Osteocyte (in vitro differentiated cells): ENCODE measurements around the gene GGACT. TPM values are rescaled to one million over a fixed set of nuclear protein-coding genes. Genes with fewer than 3 reads are reported as not detected.

Experiments used
- DNase-seq: peaks from one replicate; pipeline ENCODE4 v3.0.0; 2021; ENCODE audit warnings: mixed read lengths; ENCODE audit not compliant: unreplicated experiment; ENCODE audit errors: extremely low spot score
- H3K27ac Mint-ChIP-seq: one replicate; pipeline ENCODE4 v1.8.0; 2021; ENCODE audit warnings: mild to moderate bottlenecking, mixed read lengths; ENCODE audit not compliant: unreplicated experiment
- H3K27me3 Mint-ChIP-seq: one replicate; pipeline ENCODE4 v1.8.0; 2021; ENCODE audit warnings: mixed read lengths; ENCODE audit not compliant: unreplicated experiment
- H3K36me3 Mint-ChIP-seq: one replicate; pipeline ENCODE4 v1.8.0; 2021; ENCODE audit warnings: mixed read lengths; ENCODE audit not compliant: unreplicated experiment
- H3K4me1 Mint-ChIP-seq: one replicate; pipeline ENCODE4 v1.8.0; 2021; ENCODE audit warnings: mixed read lengths; ENCODE audit not compliant: unreplicated experiment
- H3K4me3 Mint-ChIP-seq: one replicate; pipeline ENCODE4 v1.8.0; 2021; ENCODE audit warnings: mild to moderate bottlenecking, moderate library complexity, mixed read lengths; ENCODE audit not compliant: unreplicated experiment
- H3K9me3 Mint-ChIP-seq: one replicate; pipeline ENCODE4 v1.8.0; 2021; ENCODE audit warnings: mixed read lengths; ENCODE audit not compliant: unreplicated experiment
- total RNA-seq: library from RNA; stranded (reverse); gene quantifications from 2 replicates; pipeline ENCODE4 v1.2.1, GENCODE V29; 2021
- TF ChIP-seq, protein P1 (sequence below): fragments of 200-600 bp; sonication (generic); IDR thresholded peaks from 2 replicates; pipeline ENCODE4 v1.5.0; 2021; ENCODE audit warnings: antibody characterized with exemption, mild to moderate bottlenecking, moderate library complexity

Gene GGACT
- total RNA-seq, 1 donor from 2014 or later, result 7.1 TPM

DNA sequence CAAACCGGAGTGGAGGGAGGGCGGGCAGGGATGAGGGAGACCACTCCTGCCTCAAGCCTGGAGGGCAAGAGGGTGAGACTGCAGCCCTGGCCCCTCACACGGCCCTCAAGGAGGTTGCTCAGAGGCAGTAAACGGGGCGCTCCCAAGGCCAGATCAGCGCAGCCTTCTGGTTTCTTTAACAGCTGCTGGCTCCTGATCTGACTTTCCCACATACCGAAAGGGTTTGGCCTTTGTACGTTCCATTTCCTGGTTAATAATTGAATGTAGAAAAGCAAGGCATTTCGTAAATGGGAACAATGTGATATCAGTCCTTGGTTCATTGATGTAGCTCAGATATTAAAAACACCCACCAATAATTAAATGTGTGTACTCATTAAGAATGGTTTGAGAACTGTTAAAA is 71.5 kb downstream of the GGACT start:
- DNase-seq, result no peak
- Mint-ChIP-seq H3K27me3 (no peaks in the 10 kb centered on the region), H3K4me1 (peaks cover 48% of the 10 kb centered on the region), H3K36me3 (peaks cover 3% of the 10 kb centered on the region), H3K27ac (no peak overlapping the region), H3K4me3 (no peak overlapping the region), H3K9me3 (no peaks in the 10 kb centered on the region)
- TF ChIP-seq, protein P1, sequence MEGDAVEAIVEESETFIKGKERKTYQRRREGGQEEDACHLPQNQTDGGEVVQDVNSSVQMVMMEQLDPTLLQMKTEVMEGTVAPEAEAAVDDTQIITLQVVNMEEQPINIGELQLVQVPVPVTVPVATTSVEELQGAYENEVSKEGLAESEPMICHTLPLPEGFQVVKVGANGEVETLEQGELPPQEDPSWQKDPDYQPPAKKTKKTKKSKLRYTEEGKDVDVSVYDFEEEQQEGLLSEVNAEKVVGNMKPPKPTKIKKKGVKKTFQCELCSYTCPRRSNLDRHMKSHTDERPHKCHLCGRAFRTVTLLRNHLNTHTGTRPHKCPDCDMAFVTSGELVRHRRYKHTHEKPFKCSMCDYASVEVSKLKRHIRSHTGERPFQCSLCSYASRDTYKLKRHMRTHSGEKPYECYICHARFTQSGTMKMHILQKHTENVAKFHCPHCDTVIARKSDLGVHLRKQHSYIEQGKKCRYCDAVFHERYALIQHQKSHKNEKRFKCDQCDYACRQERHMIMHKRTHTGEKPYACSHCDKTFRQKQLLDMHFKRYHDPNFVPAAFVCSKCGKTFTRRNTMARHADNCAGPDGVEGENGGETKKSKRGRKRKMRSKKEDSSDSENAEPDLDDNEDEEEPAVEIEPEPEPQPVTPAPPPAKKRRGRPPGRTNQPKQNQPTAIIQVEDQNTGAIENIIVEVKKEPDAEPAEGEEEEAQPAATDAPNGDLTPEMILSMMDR, result no peak

DNA sequence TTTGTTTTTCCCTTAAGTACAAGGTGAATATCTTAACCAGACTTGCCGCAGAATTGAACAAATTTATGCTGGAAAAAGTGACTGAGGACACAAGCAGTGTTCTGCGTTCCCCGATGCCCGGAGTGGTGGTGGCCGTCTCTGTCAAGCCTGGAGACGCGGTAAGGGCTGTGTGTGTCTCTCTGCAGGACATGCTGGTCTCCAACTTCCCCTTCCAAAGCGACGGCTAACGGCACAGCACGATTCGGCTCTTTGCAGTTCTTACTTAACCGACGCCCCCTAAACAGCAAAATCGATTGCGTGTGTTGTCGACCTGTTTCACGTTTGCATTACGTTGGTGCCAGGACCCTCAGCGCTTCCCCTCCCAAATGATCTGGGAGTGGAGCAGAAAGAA is 73.2 kb downstream of the GGACT start:
- peak; percentile 59 for DNase-seq
- no peaks in the 10 kb centered on the region for H3K27me3 Mint-ChIP-seq
- H3K27ac Mint-ChIP-seq, result no peak overlapping the region
- H3K4me3 Mint-ChIP-seq, result no peak overlapping the region
- H3K9me3 Mint-ChIP-seq, result no peaks in the 10 kb centered on the region
- H3K36me3 Mint-ChIP-seq, result peaks cover 3% of the 10 kb centered on the region
- TF ChIP-seq, protein P1, result no peak
- peaks cover 49% of the 10 kb centered on the region for H3K4me1 Mint-ChIP-seq

DNA sequence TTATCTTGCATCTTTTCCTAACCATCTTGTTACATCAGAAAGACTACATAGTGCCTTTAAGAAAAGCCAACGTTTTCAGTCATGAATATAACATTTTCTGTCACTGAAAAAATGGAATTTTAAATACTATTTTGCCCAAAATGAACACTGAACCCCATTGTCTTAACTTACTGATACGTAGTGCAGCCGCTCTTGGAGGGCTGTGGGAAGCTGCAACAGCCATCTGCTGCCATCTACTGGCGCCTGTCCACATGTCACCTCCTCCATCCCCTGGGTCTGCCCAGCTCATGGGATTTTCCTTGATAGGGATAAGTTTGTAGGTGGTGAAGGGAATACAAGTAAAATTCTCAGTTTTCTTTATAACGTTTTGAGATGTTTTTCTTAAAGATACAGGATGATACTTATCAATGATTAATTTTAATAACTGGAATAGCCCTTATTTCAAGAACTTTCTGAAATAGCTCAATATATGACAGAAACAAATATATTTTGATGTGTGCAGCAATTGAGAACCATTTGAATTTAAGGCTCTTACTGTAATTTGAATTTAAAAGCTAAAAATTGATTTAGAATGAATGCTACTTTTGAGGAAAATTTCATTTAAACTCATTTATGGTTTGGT is 73.7 kb downstream of the GGACT start:
- Mint-ChIP-seq H3K4me1 (peaks cover 49% of the 10 kb centered on the region), H3K27me3 (no peaks in the 10 kb centered on the region), H3K4me3 (peak overlapping the region; percentile 20), H3K36me3 (peaks cover 3% of the 10 kb centered on the region), H3K27ac (peak overlapping the region; percentile 75), H3K9me3 (no peaks in the 10 kb centered on the region)
- DNase-seq, result peak; percentile 91
- TF ChIP-seq, protein P1, result peak; percentile 99

DNA sequence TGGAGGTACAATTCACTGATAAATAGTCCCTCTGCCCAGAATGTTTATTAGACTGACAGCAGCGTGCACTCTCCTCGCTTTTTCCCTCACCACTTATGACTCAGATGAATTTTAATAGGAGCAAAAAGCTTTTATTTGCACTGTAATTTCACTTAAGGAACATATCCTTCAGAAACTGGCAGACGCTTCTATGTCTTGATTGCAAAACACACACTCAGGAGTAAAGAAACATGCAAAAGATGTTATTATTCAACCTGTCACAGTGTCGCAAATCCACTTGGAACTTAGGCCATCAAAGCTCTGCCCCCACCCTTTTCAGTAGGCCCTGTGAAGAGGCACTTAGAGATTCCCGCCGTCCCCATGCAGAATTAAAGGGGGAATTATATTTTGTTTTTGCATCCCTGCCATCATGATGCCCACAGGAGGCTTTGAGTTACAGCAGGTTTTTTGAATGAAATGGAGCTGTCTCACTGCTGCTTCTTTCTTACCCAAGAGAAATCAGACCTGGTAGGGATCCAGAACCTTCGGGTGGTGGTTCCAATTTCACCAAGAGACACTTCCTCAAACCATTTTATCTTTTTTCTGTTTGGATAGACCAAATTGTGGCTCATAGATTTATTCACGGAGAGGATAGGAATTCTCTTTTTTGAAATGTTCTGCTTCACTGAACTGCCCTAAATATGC is 74.5 kb downstream of the GGACT start:
- H3K4me3 Mint-ChIP-seq, result peak overlapping the region; percentile 22
- no peak for DNase-seq
- H3K36me3 Mint-ChIP-seq, result peaks cover 3% of the 10 kb centered on the region
- peaks cover 56% of the 10 kb centered on the region for H3K4me1 Mint-ChIP-seq
- TF ChIP-seq, protein P1, result no peak
- H3K9me3 Mint-ChIP-seq, result no peaks in the 10 kb centered on the region
- no peaks in the 10 kb centered on the region for H3K27me3 Mint-ChIP-seq
- H3K27ac Mint-ChIP-seq, result peak overlapping the region; percentile 75

DNA sequence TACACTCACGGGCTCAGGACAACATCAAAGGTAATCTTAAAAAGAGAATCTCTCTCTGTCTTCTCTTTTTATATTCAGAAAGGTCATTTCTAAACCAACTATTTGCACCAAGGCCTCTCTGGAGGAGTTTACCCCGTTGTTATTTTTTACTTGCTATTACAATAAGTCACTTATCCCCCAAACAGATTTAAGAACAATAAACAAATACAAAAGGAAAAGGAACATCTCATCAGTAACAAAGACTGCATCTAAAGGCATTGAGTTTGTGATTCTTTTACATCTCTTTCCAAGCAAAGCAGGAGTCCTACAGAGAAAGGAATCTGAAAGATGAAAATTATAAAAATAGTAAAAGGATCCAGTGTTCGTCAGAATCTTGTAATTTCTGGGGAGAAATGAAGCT is 75.4 kb downstream of the GGACT start:
- no peaks in the 10 kb centered on the region for H3K27me3 Mint-ChIP-seq
- no peak overlapping the region for H3K4me3 Mint-ChIP-seq
- TF ChIP-seq, protein P1, result no peak
- H3K4me1 Mint-ChIP-seq, result peaks cover 62% of the 10 kb centered on the region
- peak overlapping the region; percentile 75 for H3K27ac Mint-ChIP-seq
- peaks cover 3% of the 10 kb centered on the region for H3K36me3 Mint-ChIP-seq
- no peak for DNase-seq
- H3K9me3 Mint-ChIP-seq, result no peaks in the 10 kb centered on the region
